Heart right ventricle (tissue), 16 donors: ENCODE data around the gene DOCK1. TPM values are rescaled to one million over a fixed set of nuclear protein-coding genes. Genes with fewer than 3 reads are reported as not detected.

Source experiments
- ATAC-seq, 8 donors: fragments of 200-7000 bp; cut with Tn5 transposase; one replicate each; pipeline ENCODE4 v1.9.1; 2020; ENCODE audit warnings: mild to moderate bottlenecking in 8 of 8, moderate library complexity in 8 of 8, moderate number of reproducible peaks in 1 of 8
- DNase-seq, 2 donors: peaks; one replicate each; pipeline ENCODE4 v3.0.0-alpha.2; 2020
- H3K27ac ChIP-seq, 10 donors: fragments of 200-600 bp; sonication (generic) in 2 of 10; one replicate each; pipeline versions ENCODE4 v1.5.0 to v1.8.0; 2020 to 2022; ENCODE audit warnings: mild to moderate bottlenecking in 3 of 10
- H3K27me3 ChIP-seq, 7 donors: fragments of 200-600 bp; one replicate each; pipeline ENCODE4 v1.8.0; 2021 to 2022; ENCODE audit warnings: mild to moderate bottlenecking in 2 of 7
- H3K36me3 ChIP-seq, 9 donors: fragments of 200-600 bp; sonication (generic) in 1 of 9; one replicate each; pipeline versions ENCODE4 v1.5.0 to v1.8.0; 2020 to 2022; ENCODE audit warnings: mild to moderate bottlenecking in 2 of 9
- H3K4me1 ChIP-seq, 9 donors: fragments of 200-600 bp; sonication (generic) in 1 of 9; one replicate each; pipeline versions ENCODE4 v1.5.0 to v1.8.0; 2020 to 2022; ENCODE audit warnings: mild to moderate bottlenecking in 4 of 9
- H3K4me3 ChIP-seq, 10 donors: fragments of 200-600 bp; sonication (generic) in 2 of 10; one replicate each; pipeline versions ENCODE4 v1.5.0 to v1.8.0; 2020 to 2022; ENCODE audit warnings: mild to moderate bottlenecking in 7 of 10, moderate library complexity in 2 of 10
- H3K9me3 ChIP-seq, 11 donors: fragments of 200-600 bp in 10 of 11; sonication (generic) in 2 of 11; one replicate each; pipeline versions ENCODE4 v1.5.0 to v1.8.0; 2013 to 2022; ENCODE audit warnings: mild to moderate bottlenecking in 2 of 11, control low read depth in 1 of 11, moderate library complexity in 1 of 11
- WGBS, 2 donors: extraction: QIAGEN DNeasy Blood & Tissue Kit; methylation state at CpG; one replicate each; pipeline ENCODE4 v1.1.7; 2013; ENCODE audit warnings: inconsistent platforms in 1 of 2; 5-methylcytosine and 5-hydroxymethylcytosine counted together
- intact Hi-C, 10 donors: fragments of 100-400 bp; cut with DNase I; formaldehyde crosslinking; loops; one replicate each; pipeline versions ENCODE4 v1.11.1 to v1.14.2; 2022
- polyA plus RNA-seq, 2 donors: library from polyadenylated mRNA; stranded (reverse); fragments of 200-250 nt; gene quantifications; one replicate each; pipeline ENCODE4 v1.2.3, GENCODE V29; 2013
- total RNA-seq, 10 donors: library from RNA; stranded (reverse); fragmentation: NEBNext Ultra II Directional in 3 of 10; extraction: Animal tissue kit (Norgen Biotek cat#: 25700) in 3 of 10; gene quantifications; one replicate each; pipeline versions ENCODE4 v1.2.1 to v1.2.4, GENCODE V29; 2021 to 2023
- TF ChIP-seq, protein P1 (sequence below), 9 donors: fragments of 200-600 bp; sonication (generic) in 2 of 9; IDR thresholded peaks; one replicate each; pipeline versions ENCODE4 v1.5.0 to v1.8.0; 2021 to 2022; ENCODE audit warnings: antibody characterized with exemption in 9 of 9, mild to moderate bottlenecking in 5 of 9, moderate library complexity in 1 of 9
- donor health status: Arrhythmogenic right ventricular cardiomyopathy.
- donor health status: ischemic (EF 13 %, LVEDD 7.1; RV severe dilation, severe dysfunction).
- donor health status: healthy with polysubstance abuse.
- donor health status: DM: no; HTN: yes; CAD: no.
- donor health status: DM: no; HTN: no; CAD: no.
- donor health status: ischemic (EF 25% LVEDD 6.9; RV normal size, moderate dysfunction).
- donor health status: ischemic (EF 25% LVEDD 5.7; RV mildly dilated, moderate dysfunction).
- donor health status: healthy.
- donor health status: DM: yes; HTN: yes; CAD: no.
- donor health status: Ischemic cardiomyopathy.
- donor health status: ischemic (EF 35%, LVEDD 5.7; RV mildly dilated, moderate dysfunction).
- donor health status: nonischemic (EF 11% LVEDD 7.7; RV severe dilation, severe dysfunction).
- donor health status: DM: yes; HTN: yes; CAD: no.
- donor health status: PGD.
- donor health status: ischemic (EF 29% LVEDD 5.4; RV normal size, mild dysfunction).
- donor health status: nonischemic (EF 23%, LVEDD 6.1; RV moderate dilation, normal function).

The DOCK1 gene
- total and polyA plus RNA-seq, 12 donors: 7.8 to 26.7 (median 19.8) TPM

- intact Hi-C loops: no loop called here
- H3K4me1 ChIP-seq: no peaks in the 10 kb centered on the region
- TF ChIP-seq, protein P1, sequence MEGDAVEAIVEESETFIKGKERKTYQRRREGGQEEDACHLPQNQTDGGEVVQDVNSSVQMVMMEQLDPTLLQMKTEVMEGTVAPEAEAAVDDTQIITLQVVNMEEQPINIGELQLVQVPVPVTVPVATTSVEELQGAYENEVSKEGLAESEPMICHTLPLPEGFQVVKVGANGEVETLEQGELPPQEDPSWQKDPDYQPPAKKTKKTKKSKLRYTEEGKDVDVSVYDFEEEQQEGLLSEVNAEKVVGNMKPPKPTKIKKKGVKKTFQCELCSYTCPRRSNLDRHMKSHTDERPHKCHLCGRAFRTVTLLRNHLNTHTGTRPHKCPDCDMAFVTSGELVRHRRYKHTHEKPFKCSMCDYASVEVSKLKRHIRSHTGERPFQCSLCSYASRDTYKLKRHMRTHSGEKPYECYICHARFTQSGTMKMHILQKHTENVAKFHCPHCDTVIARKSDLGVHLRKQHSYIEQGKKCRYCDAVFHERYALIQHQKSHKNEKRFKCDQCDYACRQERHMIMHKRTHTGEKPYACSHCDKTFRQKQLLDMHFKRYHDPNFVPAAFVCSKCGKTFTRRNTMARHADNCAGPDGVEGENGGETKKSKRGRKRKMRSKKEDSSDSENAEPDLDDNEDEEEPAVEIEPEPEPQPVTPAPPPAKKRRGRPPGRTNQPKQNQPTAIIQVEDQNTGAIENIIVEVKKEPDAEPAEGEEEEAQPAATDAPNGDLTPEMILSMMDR (IDR thresholded peaks at IDR 0.05): no peak
- no peak overlapping the region for H3K27ac ChIP-seq
- ATAC-seq (no peak), DNase-seq (no peak)
- H3K27me3 ChIP-seq: peaks cover 0 to 15% (median 0%) of the 10 kb centered on the region in 7 donors
- 78 to 80% methylated on average over 5 of the region's 5 CpGs for WGBS, 2 donors
- no peaks in the 10 kb centered on the region for H3K36me3 ChIP-seq
- H3K4me3 ChIP-seq: no peak overlapping the region
- peaks cover 0 to 6% (median 0%) of the 10 kb centered on the region in 11 donors for H3K9me3 ChIP-seq
Measured at GRCh38 chr10:127470911-127471310, 565.7 kb downstream of the DOCK1 start.

- Histone ChIP-seq H3K36me3 (no peaks in the 10 kb centered on the region), H3K4me1 (no peaks in the 10 kb centered on the region), H3K4me3 (no peak overlapping the region), H3K9me3 (peaks cover 0 to 7% (median 0%) of the 10 kb centered on the region in 11 donors), H3K27ac (no peak overlapping the region), H3K27me3 (peaks cover 0 to 15% (median 0%) of the 10 kb centered on the region in 7 donors)
- intact Hi-C loops: no loop called here
- ATAC-seq (no peak), DNase-seq (no peak)
- TF ChIP-seq, protein P1 (IDR thresholded peaks at IDR 0.05): no peak
- WGBS, 2 donors: 64 to 69% methylated on average over 2 of the region's 2 CpGs
Measured at GRCh38 chr10:127472976-127473375, 567.7 kb downstream of the DOCK1 start.

DNA sequence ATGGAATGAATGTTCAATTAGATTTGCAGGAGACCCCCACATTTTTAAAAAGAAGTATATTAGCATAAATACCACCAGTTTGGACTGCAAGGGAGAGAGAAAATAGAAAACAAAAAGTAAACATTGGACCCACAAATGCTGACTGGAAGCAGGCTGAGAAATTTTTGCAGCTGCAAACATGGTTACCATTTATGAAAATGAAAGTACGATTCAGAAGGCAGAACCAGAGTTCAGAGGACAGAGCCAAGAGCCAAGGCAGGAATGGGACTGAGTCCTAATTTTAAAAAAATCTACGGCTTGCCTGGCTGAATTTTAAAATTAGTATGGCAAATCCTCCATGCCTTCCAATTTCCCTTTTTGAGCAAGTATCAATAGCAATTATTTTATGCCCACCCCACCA is 569.3 kb downstream of the DOCK1 start:
- Histone ChIP-seq H3K4me1 (no peaks in the 10 kb centered on the region), H3K27me3 (peaks cover 0 to 12% (median 0%) of the 10 kb centered on the region in 7 donors), H3K9me3 (peaks cover 0 to 7% (median 0%) of the 10 kb centered on the region in 11 donors), H3K27ac (no peak overlapping the region), H3K4me3 (no peak overlapping the region), H3K36me3 (no peaks in the 10 kb centered on the region)
- DNase-seq (no peak), ATAC-seq (no peak)
- TF ChIP-seq, protein P1 (IDR thresholded peaks at IDR 0.05): no peak
- 42 to 67% methylated on average over 2 of the region's 2 CpGs for WGBS, 2 donors
- intact Hi-C loops: no loop called here

DNA sequence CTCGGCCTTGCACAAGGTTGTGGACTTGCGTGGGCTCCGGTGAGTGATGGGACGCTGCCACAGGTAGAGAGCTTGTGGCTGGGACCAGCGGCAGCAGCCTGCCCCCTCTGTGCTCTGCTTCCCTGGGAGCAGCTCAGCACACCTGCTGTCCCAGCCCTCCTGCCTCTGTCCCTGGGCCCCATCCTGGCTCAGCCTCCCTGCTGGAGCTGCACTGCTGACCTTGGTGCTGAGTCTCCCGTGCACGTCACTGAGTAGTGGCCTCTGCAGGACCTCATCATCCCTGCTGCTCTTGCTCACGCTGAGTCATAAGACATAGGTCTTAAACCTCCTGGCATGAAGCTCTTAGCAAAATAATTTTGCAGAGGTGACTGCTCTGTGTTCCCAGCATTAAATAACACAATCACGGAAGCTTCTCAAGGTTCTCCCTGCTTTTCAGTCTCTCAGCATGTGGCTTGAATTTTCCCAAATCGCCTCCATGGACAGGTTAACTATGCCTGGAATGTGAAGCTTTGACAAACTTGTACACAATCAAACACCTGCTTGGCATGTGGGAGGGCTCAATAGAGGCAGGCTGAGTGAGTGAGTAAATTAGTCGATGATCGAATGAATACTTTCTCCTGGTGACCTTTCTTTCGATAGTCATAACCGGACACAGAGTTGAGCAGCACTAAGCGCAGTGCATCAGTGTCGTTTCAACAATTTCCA is 580.1 kb downstream of the DOCK1 start:
- TF ChIP-seq, protein P1 (IDR thresholded peaks at IDR 0.05): no peak
- H3K27me3 ChIP-seq: peaks cover 0 to 26% (median 10%) of the 10 kb centered on the region in 7 donors
- ATAC-seq (no peak), DNase-seq (no peak)
- no peaks in the 10 kb centered on the region for H3K9me3 ChIP-seq
- 69 to 75% methylated on average over 16 of the region's 16 CpGs for WGBS, 2 donors
- H3K27ac ChIP-seq: no peak overlapping the region
- no peaks in the 10 kb centered on the region for H3K36me3 ChIP-seq
- no peaks in the 10 kb centered on the region for H3K4me1 ChIP-seq
- intact Hi-C loops: no loop called here
- H3K4me3 ChIP-seq: no peak overlapping the region
